Keratinocyte (primary cell): Measurements from ENCODE around the gene CRTC3. TPM values are rescaled to one million over a fixed set of nuclear protein-coding genes. Genes with fewer than 3 reads are reported as not detected.

Experiments
- DNase-seq: peaks from one replicate; pipeline ENCODE4 v3.0.0-alpha.2; 2011; ENCODE audit warnings: low read depth, missing footprints, low spot score
- FAIRE-seq: peaks from 2 replicates; lab custom pipeline; 2011; peaks lifted over from hg19 to GRCh38; lab: Jason Lieb, UNC
- H2AFZ ChIP-seq: 2 replicates; pipeline ENCODE4 v1.6.0; 2012; ENCODE audit warnings: low read length, control low read depth, inconsistent platforms; ENCODE audit not compliant: control insufficient read depth
- H3K27ac ChIP-seq: 2 replicates; pipeline ENCODE4 v1.5.1; 2011; ENCODE audit warnings: low read length; ENCODE audit not compliant: control insufficient read depth, insufficient read depth
- H3K27me3 ChIP-seq: 3 replicates; pipeline ENCODE4 v1.6.0; 2011; ENCODE audit warnings: low read length; ENCODE audit not compliant: control insufficient read depth, insufficient read depth; ENCODE audit errors: extremely low read depth
- H3K36me3 ChIP-seq, 2 experiments: 2 replicates in 1 of 2; 3 replicates in 1 of 2; pipeline ENCODE4 v1.5.1; 2011; ENCODE audit warnings: low read length in 2 of 2, mild to moderate bottlenecking in 1 of 2; ENCODE audit not compliant: control insufficient read depth in 2 of 2, insufficient read depth in 2 of 2; ENCODE audit errors: extremely low read depth in 1 of 2
- H3K4me1 ChIP-seq: 3 replicates; pipeline ENCODE4 v1.5.1; 2011; ENCODE audit warnings: low read length; ENCODE audit not compliant: control insufficient read depth, insufficient read depth; ENCODE audit errors: extremely low read depth
- H3K4me2 ChIP-seq: 3 replicates; pipeline ENCODE4 v1.6.0; 2011; ENCODE audit warnings: low read depth, low read length; ENCODE audit not compliant: control insufficient read depth, insufficient read depth; ENCODE audit errors: extremely low read depth
- H3K4me3 ChIP-seq, 3 experiments: fragments of 200-600 bp in 1 of 3; sonication (generic) in 1 of 3; 2 replicates in 2 of 3; 3 replicates in 1 of 3; pipeline ENCODE4 v1.5.1; 2011 to 2016; ENCODE audit warnings: low read length in 3 of 3, mild to moderate bottlenecking in 3 of 3, control low read depth in 2 of 3, inconsistent platforms in 1 of 3, low read depth in 1 of 3, mixed read lengths in 1 of 3, mixed run types in 1 of 3, moderate library complexity in 1 of 3; ENCODE audit not compliant: control insufficient read depth in 2 of 3, insufficient read depth in 2 of 3; ENCODE audit errors: extremely low read depth in 1 of 3
- H3K79me2 ChIP-seq: 2 replicates; pipeline ENCODE4 v1.6.0; 2012; ENCODE audit warnings: low read length; ENCODE audit not compliant: control insufficient read depth, insufficient read depth
- H3K9ac ChIP-seq: 3 replicates; pipeline ENCODE4 v1.6.0; 2011; ENCODE audit warnings: low read length; ENCODE audit not compliant: control insufficient read depth, insufficient read depth; ENCODE audit errors: extremely low read depth
- H3K9me1 ChIP-seq: 3 replicates; pipeline ENCODE4 v1.6.0; 2011; ENCODE audit warnings: low read length; ENCODE audit not compliant: control insufficient read depth, insufficient read depth; ENCODE audit errors: extremely low read depth
- H3K9me3 ChIP-seq: 2 replicates; pipeline ENCODE4 v1.5.1; 2012; ENCODE audit warnings: low read depth, low read length; ENCODE audit not compliant: control insufficient read depth
- H4K20me1 ChIP-seq: 3 replicates; pipeline ENCODE4 v1.6.0; 2011; ENCODE audit warnings: low read length; ENCODE audit not compliant: control insufficient read depth, insufficient read depth; ENCODE audit errors: extremely low read depth
- CTCF ChIP-seq, 3 experiments: IDR thresholded peaks in 1 of 3; conservative IDR thresholded peaks in 1 of 3; optimal IDR thresholded peaks in 1 of 3; 2 replicates in 2 of 3; 3 replicates in 1 of 3; pipeline versions ENCODE3 to v1.5.1; 2011; ENCODE audit warnings: low read length in 3 of 3, mild to moderate bottlenecking in 3 of 3, moderate library complexity in 2 of 3, control low read depth in 1 of 3, inconsistent platforms in 1 of 3; ENCODE audit not compliant: insufficient read depth in 2 of 3; ENCODE audit errors: extremely low read depth in 1 of 3
- EZH2 ChIP-seq: IDR thresholded peaks from one replicate; pipeline ENCODE4 v1.6.1; 2012; ENCODE audit warnings: inconsistent platforms, mild to moderate bottlenecking, low read length, moderate library complexity
- dilution Hi-C: fragments of 300-500 bp; cut with MboI; formaldehyde crosslinking; loops from one replicate; pipeline ENCODE4 v1.7.0; 2020; ENCODE audit warnings: low sequenced_read_pairs; ENCODE audit not compliant: extremely low pct_ligation_motif_present
- polyA plus RNA-seq, 5 experiments: library from polyadenylated mRNA; depleted of rRNA in 3 of 5; stranded (reverse) in 3 of 5; stranded (forward) in 1 of 5; unstranded in 1 of 5; fragments of >200 nt; gene quantifications; 1 replicate in 1 of 5; 2 replicates in 3 of 5; 3 replicates in 1 of 5; pipeline versions ENCODE4 v1.2.1 to v1.2.3, GENCODE V29; 2011 to 2012; ENCODE audit warnings: missing spikeins in 2 of 5, low read depth in 1 of 5, low replicate concordance in 1 of 5

The CRTC3 gene
- polyA plus RNA-seq, 1 donor (not counting 4 experiments of a cell fraction or from before 2014, with no cell fraction given): 11.9 TPM

DNA sequence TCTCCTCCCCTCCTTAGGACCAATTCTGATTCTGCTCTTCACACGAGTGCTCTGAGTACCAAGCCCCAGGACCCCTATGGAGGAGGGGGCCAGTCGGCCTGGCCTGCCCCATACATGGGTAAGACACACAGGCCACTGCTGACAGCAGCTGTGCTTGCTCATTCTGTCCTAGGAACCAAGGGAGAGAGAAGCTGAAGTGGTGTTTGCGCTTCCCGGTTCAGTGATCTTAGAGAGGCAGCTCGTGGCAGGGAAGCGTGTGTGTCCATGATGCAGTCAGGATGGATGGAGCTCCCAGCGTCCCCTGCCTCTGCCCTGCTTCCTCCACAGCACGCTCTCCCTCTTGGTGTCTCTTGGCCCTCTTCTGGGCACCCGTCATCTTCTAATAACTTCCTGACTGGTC, 77.6 kb downstream of the CRTC3 start:
- Histone ChIP-seq H3K4me1 (no peaks in the 10 kb centered on the region), H2AFZ (no peak overlapping the region), H3K9ac (no peak overlapping the region), H3K4me2 (no peak overlapping the region), H3K4me3 (no peak overlapping the region), H3K27ac (no peak overlapping the region), H3K27me3 (no peaks in the 10 kb centered on the region), H3K79me2 (no peaks in the 10 kb centered on the region), H3K9me3 (no peaks in the 10 kb centered on the region), H3K9me1 (no peaks in the 10 kb centered on the region), H3K36me3 (peaks cover 0 to 9% of the 10 kb centered on the region in 2 experiments), H4K20me1 (no peaks in the 10 kb centered on the region)
- TF ChIP-seq EZH2: no peak
- no peak for TF ChIP-seq CTCF (optimal IDR thresholded peaks at IDR 0.05 in 1 of 3, IDR thresholded peaks at IDR 0.05 in 1 of 3, conservative IDR thresholded peaks at IDR 0.05 in 1 of 3; ENCODE audit: extremely low read depth in 1 of 3, insufficient read depth in 2 of 3, low read length in 3 of 3)
- FAIRE-seq (no peak), DNase-seq (no peak)
- dilution Hi-C loops: no loop called here

DNA sequence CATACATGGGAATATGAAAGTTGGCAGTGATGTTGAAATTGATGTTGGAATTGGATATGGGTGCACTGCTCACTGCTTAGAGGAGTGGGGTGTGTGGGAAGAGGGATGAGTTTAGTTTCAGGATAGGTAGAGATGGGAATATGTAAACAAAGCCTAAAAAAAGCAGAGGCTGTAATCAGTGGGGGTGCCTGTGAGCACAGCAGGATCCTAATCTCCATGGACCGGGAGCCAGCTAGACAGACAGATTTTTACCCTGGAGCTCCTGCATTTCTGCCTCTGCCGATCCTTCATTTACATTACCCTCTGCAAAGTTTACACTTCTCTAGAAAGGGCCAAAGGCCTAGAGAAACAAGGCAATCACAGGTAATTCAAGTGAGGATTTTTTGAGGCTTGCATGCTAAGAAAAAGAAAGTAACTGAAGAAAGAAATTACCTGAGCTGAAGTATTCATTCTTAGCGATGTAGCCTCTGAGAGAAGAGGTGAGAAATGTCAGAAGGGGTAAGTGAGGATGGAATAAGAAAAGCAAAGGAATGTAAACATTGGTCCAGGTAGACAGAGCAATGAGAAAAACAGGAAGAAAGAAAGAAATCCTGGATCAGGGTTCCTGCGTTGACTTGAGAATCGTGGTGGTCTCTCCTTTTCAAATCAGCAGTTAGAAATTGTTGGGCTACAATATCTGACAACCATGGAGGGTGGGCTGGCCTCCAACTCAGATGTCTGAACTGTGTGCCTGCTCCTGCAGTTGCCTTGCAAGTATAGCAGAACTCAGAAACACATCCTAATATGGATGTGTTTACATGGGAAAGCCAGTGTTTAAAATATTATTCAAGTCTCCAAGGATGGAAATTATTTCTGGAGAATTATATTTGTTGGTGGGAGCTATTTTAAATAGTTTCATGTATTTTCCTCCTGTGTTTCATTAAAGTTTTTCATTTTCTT, 79.8 kb downstream of the CRTC3 start:
- Histone ChIP-seq H3K79me2 (no peaks in the 10 kb centered on the region), H3K27ac (no peak overlapping the region), H3K36me3 (peaks cover 2 to 9% of the 10 kb centered on the region in 2 experiments), H3K9ac (no peak overlapping the region), H3K9me1 (no peaks in the 10 kb centered on the region), H3K4me2 (no peak overlapping the region), H3K9me3 (no peaks in the 10 kb centered on the region), H4K20me1 (no peaks in the 10 kb centered on the region), H3K27me3 (no peaks in the 10 kb centered on the region), H3K4me1 (no peaks in the 10 kb centered on the region), H3K4me3 (no peak overlapping the region), H2AFZ (no peak overlapping the region)
- TF ChIP-seq EZH2 (no peak), CTCF (optimal IDR thresholded peaks at IDR 0.05 in 1 of 3, IDR thresholded peaks at IDR 0.05 in 1 of 3, conservative IDR thresholded peaks at IDR 0.05 in 1 of 3; ENCODE audit: extremely low read depth in 1 of 3, insufficient read depth in 2 of 3, low read length in 3 of 3) (no peak)
- FAIRE-seq: no peak
- dilution Hi-C loops: no loop called here
- no peak for DNase-seq
